IPS DF 4.7 (cell line): Measurements from ENCODE around the gene IP6K2.

Experiments used
- DNase-seq: peaks from one replicate; pipeline ENCODE4 v3.0.0-alpha.2; 2013; ENCODE audit warnings: low spot score; ENCODE audit errors: extremely low read depth

Gene IP6K2

DNA sequence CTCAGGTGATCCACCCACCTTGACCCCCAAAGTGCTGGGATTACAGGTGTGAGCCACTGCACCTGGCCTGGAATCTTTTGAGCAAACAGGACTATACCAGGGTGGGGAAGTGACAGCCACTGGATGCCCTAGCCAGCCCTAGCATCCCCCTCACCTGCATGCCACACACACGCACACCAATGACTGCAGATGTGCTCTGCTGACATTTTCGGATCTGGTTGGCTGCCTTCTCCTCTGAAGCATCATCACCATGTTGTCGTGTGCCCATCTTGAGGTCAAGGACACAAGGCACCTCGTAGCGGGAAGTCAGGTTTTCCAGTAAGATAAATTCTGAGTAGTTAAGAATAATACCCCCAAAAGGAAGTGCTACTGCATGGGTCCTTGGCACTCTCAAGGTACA is 27.6 kb downstream of the IP6K2 start:
- DNase-seq = no peak

DNA sequence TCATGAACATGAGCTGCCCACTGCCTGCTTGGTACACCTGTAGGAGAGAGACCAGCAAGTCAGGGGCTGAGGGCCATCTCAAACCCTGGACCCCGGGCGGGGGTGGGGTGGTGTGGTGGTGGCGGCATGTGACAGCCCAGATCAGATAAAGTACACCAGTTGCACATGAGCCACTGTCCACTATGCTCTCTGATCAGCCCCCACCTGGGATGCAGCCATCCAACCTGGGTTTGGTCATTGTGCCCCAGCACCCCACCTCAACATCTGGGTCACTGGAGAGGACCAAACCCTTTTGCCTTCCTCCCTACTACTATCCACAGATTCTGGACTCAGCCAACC is 28.3 kb downstream of the IP6K2 start:
- DNase-seq = no peak

- DNase-seq = no peak
Observed at GRCh38 chr3:48688032-48688736, 28.8 kb downstream of the IP6K2 start.

DNA sequence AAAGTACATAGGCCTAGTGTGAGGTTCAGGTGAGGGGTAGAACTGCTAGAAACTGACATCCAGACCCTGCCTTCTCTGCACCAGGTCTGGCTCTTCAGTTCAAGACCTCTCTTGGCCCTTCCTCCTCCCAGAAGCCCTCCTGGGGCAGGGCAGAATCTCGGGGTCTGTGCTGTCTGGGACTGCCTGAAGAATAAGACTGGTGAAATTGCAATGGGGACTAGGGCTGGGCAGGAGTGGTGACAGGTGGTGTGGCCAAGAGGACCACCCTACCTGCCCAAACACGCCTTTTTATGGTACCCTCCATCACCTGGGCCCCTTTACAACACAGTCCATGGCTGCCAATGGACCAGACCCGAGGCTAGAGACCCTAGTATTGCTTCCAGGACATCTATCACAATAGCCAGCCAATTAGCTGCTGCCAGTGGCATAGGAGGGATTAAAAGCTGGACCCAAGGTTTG is 29.8 kb downstream of the IP6K2 start:
- DNase-seq = no peak

DNA sequence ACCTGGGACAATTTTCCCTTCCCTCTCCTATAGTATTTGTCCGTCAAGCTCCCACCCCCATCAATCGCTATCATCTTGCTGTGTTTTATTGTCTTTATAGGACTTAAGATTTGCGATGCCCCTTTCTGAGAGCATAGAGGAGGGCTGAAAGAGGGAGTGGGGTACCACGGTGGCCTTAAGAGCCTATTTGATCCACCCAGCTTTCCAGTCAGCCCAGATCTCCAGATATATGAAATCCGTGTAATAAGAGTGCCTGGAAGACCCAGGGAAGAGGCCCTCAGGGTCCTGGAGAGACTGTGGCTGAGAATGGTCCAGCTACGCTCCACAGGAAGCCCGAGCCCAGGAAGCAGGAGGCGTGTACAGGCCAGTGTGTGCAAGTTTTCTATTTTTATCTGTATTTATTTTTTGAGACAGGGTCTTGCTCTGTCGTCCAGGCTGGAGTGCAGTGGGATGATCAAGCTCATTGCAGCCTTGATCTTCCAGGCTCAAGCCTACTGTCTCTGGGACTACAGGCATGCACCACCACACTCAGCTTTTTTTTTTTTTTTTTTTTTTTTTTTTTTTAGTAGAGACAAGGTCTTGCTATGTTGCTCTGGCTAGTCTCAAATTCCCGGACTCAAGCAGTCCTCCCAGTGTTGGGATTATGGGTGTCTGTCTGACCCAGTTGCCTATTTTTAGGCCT is 30.3 kb downstream of the IP6K2 start:
- DNase-seq = no peak

DNA sequence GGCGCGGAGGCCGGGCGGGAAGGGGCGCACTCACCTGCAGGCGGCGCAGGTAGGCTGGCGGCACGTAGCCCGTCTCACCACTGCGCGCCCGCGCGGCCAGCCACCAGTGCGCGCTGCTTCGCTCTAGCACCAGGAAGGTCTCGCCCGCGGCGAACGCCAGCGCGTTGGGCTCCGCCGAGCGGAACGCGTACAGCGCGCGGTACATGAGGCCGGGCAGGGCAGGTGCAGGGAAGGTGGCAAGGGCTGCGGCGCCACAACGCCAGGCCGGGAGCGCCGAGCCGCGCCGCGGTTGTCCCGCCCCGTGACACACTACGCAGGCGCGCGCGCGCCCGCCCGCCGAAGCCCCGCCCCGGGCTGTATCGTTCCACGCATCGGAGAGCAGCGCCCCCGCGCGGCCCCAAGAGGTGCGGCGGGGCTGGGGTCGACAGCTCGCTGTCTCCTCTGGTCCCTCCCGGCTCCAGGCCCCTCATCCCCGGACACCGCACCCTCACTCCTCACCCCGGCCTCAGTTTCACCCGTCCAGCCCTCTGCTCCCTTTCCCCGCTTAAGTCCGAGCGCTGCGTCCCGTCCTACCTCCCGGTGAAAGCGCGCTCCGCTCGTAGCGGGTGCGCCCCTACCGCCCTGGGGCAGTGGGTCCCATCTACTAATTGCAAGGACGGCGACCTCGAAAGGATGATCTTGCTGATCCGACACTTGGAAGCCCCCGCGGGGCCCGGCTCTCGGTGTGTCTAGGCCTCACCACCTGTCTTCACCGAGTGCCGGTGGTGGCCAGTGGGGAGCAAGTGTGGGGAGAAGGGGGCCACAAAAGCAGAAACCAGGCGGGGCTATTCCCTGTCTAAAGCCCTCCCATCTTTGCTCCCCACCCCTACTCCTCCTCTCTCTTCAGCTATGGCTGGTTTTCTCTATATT is 31.2 kb downstream of the IP6K2 start, which contains the start of gene NCKIPSD:
Gene NCKIPSD, minus strand, starts transcription at position 313 of the 909 bp plus-strand sequence. Its CDS starts 108 bp downstream, at position 205.
- no peak for DNase-seq

- DNase-seq = no peak
Observed at GRCh38 chr3:48685293-48685602, 31.8 kb downstream of the IP6K2 start.

DNA sequence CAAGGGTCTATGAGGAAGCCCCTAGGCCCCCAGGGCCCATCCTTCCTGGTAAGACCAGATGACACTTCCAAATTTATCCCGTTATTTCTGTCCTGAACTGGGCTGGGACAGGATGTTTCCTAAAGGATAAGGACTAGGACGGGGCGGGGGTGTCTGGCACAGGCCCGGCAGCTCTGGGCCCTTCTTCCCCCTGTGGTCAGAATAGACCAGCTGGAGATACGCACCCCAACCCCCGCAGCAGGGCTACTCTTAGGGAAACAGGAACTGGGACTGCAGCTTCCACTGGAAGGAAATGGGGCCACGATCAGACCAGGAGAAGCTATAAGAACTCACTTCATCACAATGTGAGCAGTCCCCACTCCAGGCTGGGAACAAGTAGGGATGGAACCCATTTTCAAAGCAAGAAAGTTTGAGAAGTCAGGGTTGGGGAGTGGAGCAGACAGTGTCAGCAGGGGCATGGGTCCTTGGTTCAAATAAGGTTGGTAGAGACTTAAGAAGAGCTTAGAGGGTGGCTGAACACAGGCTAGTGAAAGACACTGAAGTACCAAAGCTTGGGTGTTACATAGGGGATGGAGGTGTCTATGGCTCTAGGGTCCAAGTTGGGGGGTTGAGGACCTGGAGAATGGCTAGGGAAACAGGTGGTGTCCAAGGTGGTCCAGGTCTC is 32.4 kb downstream of the IP6K2 start:
- DNase-seq = no peak

GRCh38 chr3:48684054-48684349 is 33.0 kb downstream of the IP6K2 start:
- DNase-seq = no peak

DNA sequence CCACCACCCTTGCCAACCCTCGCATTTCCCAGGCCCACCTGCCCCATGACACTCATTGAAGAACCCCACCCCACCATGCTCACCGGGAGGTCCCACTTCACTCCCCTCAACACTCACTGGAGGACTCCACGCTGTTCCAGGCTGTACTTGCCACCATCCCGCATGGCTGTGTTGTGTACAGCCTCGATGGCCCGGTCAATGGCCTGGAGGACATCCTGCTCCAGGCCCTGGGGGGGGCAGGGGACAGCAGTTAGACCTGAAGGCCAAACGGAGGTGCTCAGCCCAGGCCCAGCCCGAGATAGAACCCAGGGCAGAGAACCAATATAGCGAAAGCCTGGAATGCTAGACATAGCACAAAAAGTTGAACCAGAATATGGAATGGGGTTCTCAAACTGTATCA is 34.2 kb downstream of the IP6K2 start:
- DNase-seq = no peak

DNA sequence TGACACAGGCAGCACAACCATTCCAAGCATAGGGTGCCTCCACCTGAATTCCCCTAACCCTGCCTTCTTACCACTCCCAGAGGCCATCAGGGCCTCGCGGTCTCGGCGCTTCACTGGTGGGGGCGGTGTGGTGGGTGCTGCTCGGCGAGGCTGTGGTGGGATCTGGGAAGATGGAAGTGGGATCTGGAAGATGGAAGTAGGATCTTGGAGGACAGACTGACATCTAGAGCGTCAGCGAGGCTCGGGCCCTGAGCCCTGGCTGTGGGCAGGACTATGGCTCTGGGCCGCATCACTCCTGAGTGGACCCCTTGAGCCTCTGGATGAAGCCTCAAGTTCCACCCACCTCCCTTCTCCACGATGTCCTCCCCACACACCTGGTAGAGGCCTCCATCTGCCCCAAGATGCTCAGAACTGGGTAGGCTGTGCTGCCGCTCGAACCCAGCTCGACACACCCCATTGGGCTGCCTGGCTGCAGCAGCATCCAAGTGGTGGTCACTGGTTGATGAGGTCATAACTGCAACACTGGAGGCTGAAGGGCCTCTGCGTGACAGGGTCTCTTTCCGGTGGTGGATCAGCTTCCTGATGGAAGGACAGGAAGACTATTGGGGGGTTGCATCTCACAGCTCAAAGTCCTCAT is 34.9 kb downstream of the IP6K2 start:
- DNase-seq = no peak

GRCh38 chr3:48681541-48681880 is 35.5 kb downstream of the IP6K2 start:
- no peak for DNase-seq

- DNase-seq = no peak
Observed at GRCh38 chr3:48680811-48681540, 36.0 kb downstream of the IP6K2 start.

DNA sequence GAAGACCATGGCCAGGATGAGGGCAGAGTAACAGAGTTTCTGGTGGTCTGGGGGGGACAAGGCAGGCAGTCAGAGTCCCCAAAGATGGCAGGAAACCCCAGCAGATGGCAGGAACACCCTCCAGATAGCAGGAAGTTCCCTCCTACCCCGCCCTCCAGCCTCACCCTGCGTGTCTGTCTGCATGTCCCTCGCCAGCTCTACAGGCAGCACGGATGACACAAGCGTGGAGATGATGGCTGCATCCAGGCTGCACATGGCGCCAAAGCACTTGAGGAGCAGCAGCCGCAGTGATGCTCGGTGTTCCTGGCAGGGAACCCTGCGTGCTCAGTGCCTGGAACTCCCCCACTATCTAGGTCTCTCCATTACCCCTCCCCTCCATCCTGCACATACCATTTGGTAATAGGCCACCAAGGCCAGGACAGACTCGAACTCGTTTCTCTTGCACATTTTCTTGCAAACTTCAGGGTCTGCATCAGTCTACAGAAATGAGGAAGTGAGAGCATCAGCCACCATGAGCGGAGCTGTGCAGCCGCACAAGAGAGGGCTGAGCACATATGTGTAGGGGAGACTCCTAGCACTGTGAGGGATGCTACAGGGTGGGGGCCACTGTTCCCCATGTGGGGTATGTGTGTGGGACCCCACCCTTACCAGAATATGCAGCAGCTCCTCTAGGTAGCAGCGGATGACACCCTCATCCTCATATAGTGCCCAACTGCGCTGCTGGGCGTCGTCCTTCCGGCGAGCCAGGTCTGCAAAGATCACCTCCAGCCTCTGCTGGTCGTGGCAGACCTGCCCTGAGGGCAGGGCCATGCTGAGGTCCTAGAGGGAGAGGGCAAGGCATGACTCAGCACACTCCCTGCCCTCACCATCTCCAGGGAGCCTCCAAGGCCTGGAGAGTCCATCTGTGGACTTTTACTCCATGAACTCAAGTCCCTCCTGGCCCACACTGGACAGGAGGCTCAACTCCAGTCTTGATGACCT is 37.3 kb downstream of the IP6K2 start:
- DNase-seq = no peak

DNA sequence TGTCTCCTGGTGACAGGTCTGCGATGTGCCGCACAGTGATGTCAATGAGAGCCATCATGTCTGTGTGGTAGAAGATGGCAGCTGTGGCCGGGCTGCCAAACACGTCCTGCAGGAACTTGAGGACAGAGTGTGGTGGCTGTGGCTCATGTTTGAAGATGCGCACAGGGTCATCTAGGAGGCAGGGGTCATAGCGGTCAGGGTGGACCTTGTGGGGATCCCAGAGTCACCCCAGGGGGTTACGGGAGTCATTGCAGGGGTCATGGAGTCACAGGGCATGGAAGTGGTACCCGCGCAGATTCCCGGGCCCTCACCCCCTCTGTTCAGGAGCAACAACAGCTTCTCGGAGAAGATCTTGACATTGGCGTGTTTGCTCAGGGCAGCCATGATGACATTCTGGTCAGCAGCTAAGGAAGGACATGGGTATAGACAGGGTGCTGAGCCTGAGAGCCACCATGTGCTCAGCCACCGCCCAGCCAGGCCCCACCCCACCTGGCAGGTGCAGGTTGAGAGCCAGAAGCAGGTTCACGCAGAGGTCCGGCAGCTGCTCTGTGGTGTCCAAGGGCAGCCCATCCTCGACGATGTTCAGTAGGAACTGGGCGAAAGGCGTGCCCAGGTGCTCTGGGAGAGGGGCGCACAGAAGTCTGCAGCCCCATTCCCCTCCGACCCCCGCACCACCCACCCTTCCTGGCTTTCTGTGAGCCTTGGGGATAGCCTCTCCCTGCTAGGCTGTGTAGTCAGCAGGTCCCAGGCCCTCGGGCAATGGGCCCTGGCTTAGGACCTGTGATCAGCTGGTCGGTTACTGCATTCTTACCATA is 38.2 kb downstream of the IP6K2 start:
- DNase-seq = no peak

DNA sequence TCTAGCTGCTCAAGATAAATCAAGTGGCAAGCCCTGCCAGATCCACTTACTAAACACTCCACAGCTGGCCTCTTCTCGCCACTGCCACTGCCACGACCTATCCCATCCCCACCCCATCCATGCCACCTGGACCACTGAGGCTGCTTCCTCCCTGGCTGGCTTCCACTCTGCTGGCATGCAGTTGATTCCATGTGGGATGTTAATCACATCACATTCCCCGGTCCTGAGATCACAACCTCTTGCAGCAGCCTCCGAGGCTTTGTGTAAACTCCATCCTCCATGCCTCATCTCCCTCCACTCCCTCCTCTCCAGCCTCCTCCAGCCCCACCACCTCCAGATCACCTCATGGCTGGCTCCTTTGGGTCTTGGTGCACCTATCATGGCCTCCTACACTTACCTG is 39.0 kb downstream of the IP6K2 start:
- no peak for DNase-seq

DNA sequence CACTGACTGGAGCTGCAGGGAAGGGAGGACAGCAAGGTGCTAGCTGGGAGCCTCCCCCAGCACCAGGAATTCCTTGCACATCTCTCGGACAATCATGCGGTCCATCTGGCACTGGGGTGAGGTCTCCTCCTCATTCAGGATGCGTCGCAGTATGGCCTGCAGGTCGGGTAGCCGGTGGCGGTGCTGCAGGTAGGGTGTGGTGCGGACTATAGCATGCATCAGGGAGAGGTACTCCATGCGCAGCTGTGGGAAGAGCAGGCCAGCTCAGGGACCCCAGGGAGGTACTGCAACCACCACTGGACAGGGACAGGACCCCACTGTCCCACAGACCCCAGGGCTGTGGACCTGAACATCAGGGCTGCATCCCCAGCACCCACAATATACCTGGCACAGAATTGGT is 42.5 kb downstream of the IP6K2 start:
- DNase-seq = no peak

GRCh38 chr3:48672522-48672921 is 44.5 kb downstream of the IP6K2 start:
- no peak for DNase-seq

- no peak for DNase-seq
Observed at GRCh38 chr3:48664929-48665328, 52.1 kb downstream of the IP6K2 start.
